HG02571 (cell line): ENCODE results near the gene PPP2R5C.
A peak's percentile ranks its signal among the peaks of the same experiment; 100 is the strongest.

Source experiments
- ATAC-seq: cut with Tn5 transposase; IDR thresholded peaks from one replicate; pipeline ENCODE4 v1.9.1; 2021; ENCODE audit warnings: mild to moderate bottlenecking, moderate library complexity; ENCODE audit not compliant: unreplicated experiment

The PPP2R5C gene

DNA sequence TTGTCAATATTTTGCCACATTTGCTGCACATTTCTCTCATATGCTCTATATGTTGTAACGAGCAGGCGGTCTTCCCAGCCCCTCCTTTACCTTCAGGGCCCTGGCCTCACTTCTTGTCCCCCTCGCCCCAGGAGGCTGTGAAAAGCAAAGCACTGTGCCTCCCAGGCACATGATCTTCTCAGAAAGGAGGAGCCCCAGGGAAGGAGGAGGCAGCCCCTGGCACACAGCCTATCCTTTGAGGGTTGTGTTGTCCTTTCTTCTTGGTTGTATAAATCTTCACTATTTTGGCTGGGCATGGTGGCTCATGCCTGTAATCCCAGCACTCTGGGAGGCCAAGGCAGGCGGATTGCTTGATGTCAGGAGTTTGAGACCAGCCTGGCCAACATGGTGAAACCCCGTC, 77.0 kb downstream of the PPP2R5C start:
- ATAC-seq: no peak

DNA sequence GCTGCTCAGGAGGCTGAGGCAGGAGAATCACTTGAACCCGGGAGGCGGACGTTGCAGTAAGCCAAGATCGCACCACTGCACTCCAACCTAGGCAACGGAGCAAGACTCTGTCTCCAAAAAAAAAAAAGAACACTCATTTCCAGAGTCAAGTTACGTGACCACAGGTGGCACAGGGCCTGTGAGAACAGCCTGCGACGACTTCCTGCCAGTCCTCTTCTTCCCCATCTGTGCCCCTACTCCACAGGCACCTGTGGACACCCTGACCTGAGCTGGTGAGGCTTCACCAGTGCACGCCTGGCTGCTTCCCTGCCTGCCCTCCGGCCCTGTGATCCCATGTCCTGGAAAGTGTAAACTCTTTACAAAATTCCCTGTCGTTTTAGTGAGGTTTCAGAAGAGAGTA, 77.7 kb downstream of the PPP2R5C start:
- no peak for ATAC-seq

DNA sequence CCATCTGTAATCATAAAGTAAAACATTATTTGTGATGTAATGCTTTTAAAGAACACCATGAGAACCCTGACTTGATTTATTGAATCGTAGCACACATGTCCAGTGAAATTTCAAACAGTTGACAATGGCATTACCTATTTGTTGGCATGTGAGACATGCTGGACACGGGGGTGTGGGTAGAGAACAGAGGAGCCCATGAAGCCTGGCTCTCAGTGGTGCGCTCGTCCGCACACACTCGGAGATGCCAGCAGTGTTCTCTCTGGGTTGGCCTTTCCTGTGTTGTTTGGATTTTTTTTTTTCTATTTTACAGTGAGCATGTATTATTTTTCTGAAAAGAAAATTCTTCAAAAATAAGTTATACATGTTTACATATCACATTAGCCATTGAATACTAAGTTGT, 78.2 kb downstream of the PPP2R5C start:
- ATAC-seq: no peak

DNA sequence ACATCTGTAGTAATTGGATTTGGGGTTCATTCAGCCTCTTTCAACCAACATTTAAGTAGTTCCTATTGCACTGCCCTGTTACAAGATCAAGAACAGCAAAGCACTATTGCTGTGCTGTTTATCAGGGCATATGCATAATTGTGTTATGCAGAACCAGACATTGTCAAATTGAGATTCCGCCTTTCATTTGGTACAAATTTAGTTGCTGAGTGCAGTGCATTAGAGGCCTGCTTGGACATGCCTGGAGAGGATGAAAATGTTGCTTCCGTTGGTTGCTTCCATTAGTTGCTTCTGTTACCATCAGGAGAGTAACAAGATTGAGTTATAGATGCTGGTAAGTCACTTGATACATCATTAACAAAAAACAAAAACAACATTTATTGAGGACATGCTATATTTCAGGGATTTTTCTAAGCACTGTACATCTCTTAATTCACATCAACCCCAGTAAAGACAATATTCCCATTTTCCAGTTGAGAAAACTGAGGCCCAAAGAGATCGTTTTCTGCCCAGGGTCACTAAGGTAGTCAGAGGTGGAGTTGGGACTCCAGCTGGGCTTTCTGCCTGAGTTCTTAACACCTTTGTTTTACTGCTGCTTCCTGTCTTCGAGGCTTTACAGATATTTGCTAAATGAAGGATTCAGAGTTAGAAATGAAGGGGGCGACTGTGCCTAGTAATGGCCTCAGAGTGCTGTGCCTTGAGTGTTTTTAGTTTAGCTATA, 79.3 kb downstream of the PPP2R5C start:
- ATAC-seq: no peak

DNA sequence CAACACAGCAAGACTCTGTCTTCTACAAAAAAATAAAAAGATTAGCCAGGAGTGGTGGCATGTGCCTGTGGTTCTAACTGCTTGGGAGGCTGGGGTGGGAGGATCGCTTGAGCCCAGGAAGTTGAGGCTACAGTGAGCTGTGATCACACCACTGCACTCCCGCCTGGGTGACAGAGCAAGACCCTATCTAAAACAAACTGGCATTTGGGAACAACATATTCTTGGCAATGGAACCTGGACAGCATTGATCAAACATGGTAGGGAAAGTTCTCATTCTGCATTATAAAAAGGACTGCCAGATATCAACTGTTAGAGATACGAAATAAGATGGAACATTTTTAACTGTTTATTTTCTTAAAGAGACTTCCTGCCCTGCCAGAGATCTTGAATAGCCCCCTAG, 81.5 kb downstream of the PPP2R5C start:
- no peak for ATAC-seq

DNA sequence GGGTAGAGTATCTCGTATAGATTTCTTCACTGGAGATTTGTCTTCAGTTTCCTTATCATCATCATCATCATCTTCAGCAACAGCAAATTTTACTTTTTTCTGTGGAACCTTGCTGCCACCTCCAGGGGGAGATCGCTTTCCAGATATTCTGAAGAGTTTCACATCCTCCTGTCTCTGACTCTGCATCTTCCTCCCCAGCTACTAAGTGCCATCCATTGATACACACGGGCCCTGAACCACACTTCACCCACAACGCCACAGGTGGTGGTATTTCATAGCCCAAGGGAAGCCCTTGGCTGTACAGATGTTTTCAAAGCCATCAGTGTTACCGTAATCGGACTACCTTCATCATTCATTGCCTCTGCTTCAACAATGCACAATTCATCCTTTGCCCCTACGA, 82.2 kb downstream of the PPP2R5C start:
- ATAC-seq: peak; percentile 65

DNA sequence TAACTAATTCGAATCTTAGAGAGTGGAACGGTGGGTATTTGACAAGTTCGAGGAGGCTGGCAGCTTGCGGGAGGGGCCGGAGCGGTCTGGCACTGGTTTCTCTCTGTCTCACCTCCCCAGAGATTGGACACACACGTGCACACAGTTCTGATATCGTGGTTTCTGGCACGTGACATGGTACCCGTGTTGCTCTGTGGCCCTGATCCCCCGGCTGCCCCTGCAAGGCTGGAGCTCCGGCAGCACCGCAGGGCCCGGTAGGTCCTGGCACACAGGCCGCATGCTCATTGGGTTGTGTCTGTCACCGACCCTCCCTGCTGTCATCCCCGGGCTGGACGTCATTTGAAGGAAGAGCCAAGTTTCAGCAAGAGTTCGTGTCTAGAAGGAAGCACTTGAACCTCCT, 82.7 kb downstream of the PPP2R5C start:
- ATAC-seq: no peak

DNA sequence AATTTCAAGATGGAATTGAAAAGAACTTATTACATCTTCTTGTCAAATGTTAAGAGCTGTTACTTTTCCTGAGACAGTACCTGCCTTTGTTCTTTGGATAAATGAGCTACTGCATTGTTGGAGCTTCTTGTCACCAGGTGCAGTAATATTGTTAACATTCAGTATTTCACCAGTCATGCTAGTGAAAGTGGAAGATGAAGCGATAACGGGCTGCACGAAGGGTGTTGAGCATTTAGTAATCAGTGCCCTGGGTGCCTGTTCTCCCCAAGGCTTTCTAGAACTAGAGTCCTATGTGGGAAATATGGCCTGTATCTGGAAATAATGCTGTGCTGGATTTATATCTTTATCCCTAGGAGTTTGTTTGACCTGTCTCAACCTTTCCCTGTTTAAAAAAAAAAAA, 83.2 kb downstream of the PPP2R5C start:
- no peak for ATAC-seq

DNA sequence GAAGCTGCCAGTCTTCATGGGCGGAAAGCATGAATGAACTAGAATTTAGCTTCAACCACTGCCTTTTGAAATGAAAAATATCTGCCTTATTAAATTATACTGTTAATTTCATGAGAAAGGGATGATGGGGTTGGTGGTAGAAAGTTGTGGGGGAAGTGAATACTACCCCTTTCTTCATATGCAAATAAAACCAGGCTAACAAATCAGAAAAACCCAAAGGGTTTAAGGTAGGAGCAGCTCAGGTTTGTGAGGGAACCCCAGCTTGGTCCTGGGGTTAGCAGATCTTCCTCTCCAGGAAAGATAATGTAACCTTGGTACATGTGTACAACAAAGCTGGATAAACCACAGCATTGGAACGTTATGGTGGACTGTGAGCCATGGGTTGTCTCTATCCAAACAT, 84.0 kb downstream of the PPP2R5C start:
- ATAC-seq: no peak

DNA sequence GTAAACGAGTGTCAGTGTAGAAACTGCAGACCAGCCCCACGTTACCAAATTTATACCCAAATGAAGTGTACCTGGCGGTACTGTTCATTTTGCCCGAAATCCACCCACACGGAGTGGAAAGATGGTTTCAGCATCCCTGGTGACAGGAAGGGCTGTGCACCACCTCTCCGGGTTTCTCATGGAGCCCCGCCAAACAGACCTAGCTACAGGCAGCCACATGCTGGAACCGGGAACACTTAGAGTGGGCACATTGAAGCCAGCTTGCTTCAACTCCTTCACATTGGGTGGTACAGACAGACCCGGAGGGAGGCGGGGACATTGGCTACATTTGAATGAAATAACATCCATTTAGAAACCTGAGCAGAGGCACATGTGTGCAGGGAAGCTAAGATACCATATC, 84.4 kb downstream of the PPP2R5C start:
- no peak for ATAC-seq

DNA sequence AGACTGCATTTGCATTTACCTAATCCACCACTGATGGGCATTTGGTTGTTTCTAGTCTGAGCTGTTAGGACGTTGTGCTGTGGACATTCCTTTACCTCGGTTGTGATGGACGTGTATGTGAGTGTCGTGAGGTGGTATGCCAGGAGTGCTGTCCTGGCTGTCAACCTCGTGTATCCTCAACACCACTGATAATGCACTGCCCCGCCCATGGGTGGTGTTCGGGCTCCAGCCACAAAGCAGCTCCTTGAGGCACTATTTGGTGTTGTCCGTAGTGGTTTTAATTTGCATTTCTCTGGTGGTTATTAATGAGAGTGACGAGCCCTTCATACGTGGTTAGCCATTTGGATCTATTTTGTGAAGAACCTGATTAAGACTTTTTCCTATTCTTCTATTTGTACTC, 87.6 kb downstream of the PPP2R5C start:
- ATAC-seq: no peak

DNA sequence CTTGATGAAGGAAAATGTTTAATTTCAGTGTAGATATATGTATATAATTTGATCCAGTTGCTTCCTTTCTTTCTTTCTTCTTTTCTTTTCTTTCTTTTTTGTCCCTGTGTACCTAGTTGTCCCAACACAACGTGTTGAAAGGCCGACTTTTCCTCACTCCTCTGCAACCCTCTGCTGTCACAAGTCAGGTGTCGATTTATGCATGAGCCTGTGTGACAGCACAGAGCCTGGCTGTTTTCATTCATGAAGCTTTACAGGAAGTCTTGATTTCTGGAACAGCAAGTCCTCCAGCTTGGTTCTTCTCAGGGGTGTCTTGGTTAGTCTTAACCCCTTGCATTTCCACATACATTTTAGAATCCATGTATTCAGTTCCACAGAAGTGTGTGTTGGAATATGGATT, 88.1 kb downstream of the PPP2R5C start:
- ATAC-seq: no peak

DNA sequence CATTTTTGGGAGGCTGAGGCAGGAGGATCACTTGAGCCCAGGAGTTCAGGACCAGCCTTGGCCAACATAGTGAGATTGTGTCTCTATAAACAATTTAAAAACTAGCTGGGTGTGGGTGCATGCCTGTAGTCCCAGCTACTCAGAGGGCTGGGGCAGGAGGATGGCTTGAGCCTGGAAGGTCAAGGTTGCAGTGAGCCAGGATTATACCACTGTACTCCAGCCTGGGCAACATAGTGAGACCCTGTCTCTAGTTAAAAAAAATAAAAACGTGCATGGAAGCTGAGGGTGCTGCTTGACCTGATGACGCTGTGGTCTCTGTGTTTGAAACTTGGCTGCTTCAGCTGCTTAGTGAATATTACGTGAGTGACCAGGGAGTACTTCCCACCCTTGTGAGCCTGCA, 89.7 kb downstream of the PPP2R5C start:
- ATAC-seq: no peak

DNA sequence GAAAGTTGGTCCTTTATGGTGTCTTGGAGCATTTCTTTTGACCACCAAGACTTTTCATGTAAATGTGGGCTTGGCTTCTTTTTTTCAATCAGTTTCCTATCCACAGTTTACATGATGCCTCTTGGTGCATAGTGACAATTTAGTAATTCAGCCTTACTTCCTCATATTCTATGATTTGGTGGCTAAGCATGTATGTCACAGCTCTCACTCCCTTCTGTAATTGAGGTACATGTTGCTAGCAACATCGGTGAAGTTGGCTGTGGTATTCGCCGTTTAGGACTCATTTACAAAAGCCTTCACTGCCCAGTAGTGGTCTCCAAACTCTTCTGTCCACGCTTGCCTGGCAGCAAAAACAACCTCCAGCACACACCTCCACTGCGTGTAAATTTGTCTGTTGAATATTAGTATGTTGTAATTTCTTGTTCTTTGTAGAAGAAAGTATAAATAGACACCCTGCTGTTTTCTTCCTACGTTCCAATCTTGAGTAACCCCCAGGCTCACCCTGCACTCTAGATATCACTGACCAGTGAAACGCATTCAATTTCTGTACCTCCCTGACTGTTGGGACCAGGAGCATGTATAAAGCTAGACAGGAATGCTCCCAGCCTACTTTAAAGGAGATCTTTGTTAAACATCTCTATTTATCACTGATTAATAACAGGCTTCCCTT, 90.4 kb downstream of the PPP2R5C start:
- ATAC-seq: no peak

DNA sequence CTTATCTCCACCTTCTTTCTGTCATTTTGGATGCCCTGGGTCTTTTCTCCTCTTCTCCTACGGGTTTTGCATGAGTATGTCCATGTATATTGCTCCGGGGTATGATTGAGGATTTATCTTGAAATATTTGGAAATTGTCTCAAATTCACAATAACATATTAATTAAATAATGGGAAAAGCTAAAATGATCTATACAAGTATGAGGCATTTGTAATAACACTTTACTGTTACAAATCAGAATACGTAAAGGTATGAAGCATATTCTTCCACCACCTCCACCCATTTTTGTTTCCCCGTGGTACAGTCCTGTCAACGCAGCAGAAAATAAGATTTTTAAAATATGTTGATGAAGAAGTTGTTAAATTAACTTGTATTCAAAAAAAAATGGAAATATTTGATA, 91.3 kb downstream of the PPP2R5C start:
- no peak for ATAC-seq

DNA sequence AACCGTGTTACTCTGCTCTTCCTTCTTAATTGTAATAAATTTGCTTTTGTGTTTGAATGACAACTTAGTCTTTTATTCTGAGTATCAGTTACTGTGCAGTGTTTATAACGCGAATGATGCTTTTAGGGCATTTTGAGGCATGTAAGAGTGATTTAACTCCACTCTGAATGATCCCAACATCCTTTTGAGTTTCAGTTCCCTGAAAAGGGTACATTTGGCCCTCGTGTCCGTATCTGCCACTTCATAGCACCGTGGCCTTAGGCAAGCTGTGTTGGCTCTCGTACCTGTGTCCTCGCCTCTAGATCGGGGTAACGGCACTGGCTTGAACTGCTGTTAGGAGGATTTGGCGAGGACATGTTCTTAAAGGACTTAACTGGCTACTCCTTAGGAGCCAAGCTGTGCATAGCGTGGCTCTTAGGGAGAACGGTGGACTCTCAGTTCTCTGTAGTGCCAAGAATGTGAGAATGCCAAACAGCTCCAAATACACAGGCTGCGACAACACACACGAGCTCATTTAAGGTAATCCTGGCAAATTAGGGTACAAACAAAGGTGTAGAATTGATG, 92.0 kb downstream of the PPP2R5C start:
- no peak for ATAC-seq

DNA sequence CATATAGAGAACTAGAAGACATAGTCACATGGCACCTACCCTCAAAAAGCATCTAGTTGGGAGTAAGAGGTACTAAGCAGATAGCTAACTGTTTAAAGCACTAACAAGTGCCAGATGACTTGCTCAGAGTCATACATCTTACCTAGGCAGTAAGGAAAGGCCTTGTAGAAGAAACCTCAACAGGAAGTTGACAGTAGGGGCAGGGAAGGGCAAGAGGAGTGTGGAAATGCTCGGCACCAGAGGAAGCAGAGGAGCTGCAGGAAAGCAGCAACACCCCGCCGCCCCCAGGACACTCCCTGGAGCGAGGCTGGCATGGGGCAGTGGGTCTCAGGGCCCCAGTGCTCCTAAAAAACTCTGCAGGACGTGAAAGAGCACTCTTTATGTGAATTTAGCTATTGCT, 92.9 kb downstream of the PPP2R5C start:
- ATAC-seq: no peak

DNA sequence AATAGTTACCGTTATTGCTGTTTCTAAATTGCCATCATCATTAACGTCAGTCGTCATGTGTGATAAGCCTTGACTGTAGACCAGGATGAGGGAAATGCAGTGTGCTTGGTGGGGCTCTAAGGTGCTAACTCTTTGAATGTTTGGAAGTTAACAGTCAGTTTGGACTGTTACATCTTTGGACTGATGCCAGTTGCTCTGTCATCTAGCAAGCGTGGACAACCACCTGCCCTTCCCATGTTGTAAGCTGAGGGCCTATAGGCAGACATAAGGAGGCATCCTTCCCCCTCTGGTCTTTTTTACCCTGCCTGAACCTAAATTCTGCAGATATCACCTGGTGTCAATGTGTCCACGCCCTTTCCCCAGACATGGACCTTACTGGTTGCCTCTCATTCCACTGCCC, 94.4 kb downstream of the PPP2R5C start:
- no peak for ATAC-seq

DNA sequence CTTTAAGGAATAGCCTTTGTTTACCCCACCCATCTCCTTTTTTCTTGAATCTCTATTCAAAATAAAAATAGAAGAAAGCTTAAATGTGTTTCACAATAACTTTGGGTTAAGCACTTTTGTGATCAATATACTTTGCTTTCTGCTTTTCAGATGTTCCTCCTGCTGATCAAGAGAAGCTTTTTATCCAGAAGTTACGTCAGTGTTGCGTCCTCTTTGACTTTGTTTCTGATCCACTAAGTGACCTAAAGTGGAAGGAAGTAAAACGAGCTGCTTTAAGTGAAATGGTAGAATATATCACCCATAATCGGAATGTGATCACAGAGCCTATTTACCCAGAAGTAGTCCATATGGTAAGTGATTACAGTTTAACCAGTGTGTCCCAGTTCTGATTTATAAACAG, 95.0 kb downstream of the PPP2R5C start:
- ATAC-seq: no peak

DNA sequence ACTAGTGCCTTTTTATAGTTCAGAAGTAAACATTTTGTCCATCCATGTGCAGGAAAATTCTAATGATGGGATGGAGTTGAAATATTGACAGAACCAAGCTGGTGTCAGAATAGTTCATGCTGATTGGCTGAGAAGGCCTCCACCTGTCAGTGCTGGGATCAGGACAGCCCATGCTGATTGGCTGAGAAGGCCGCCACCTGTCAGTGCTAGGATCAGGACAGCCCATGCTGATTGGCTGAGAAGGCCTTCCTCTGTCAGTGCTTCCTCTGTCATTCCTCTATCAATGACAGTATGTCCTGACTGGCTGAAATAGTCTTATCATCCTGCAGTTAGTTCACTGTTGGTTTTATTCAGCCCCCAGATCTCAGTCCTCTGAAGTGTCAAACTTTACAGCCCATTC, 95.7 kb downstream of the PPP2R5C start:
- no peak for ATAC-seq

DNA sequence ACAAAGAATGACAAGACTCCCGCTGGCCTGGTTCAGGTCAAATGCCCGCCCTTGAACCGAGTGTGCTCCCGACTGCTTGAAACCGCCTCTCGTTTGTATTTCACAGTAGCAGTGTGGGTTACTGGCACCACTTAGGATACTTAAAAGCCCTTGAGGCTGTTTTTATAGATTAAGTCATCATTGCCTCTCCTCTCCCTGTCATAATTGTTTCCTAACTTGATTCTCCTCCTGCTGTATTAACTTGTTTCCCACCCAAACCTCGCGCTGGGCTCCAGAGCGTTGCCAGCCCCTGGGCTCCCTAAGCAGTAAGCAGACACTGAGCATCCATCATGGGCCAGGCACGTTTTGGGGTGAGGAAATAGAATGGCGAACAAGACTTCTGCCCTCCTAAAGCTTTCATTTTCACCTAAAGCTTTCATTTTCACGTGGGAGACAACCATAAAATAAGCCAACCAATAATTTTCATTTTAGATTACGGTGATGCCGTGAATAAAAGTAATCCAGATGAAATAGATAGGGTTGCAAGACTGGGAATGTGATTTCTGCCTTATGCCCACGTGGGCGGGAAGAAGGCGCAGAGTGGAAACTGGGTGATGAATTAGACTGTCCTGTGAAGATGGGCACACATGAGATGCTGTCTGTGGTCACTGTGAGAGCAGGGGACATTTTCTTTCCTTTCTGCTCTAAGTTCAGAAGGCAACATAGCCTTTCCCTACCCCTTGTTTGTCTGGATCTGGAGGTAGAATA, 97.5 kb downstream of the PPP2R5C start:
- ATAC-seq: no peak

DNA sequence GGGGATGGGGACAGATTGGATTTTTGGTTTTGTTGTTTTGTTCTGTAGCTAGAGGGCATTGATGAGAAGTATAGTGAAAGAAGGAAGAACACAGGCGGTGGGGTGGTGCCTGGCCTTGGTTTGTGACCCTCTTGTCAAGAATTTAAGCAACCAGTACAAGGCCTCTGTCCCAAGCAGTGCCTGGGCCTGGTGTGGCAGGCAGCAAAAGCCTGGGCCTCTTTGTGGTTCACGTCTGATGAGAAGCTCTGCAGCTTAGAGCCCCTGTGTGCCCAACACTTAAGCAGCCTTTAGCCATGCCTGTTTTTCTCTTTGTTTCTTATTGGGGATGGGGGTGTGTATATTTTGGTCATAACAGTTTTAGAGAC, 98.0 kb downstream of the PPP2R5C start:
- no peak for ATAC-seq
